Lung (tissue), 13 donors: Measurements from ENCODE around the gene NR3C1. TPM values are rescaled to one million over a fixed set of nuclear protein-coding genes. Genes with fewer than 3 reads are reported as not detected.
A peak's percentile ranks its signal among the peaks of the same experiment; 100 is the strongest.

Experiments used
- ATAC-seq: fragments of 200-7000 bp; cut with Tn5 transposase; one replicate; pipeline ENCODE4 v1.9.1; 2020; ENCODE audit warnings: moderate number of reproducible peaks; ENCODE audit not compliant: insufficient read depth, low FRiP score
- DNase-seq, 3 donors: peaks; one replicate each; pipeline ENCODE4 v3.0.0-alpha.2; 2013 to 2017
- H3K27ac ChIP-seq, 2 donors: one replicate each; pipeline ENCODE4 v1.5.1; 2013; ENCODE audit warnings: mild to moderate bottlenecking in 2 of 2, moderate library complexity in 2 of 2, control low read depth in 1 of 2, inconsistent platforms in 1 of 2, low read depth in 1 of 2, low read length in 1 of 2
- H3K27me3 ChIP-seq, 3 donors: one replicate each; pipeline ENCODE4 v1.5.1; 2013; ENCODE audit warnings: low read length in 2 of 3; ENCODE audit not compliant: control insufficient read depth in 3 of 3, insufficient read depth in 3 of 3
- H3K36me3 ChIP-seq, 4 donors: one replicate each; pipeline ENCODE4 v1.5.1; 2013; ENCODE audit warnings: low read length in 4 of 4, mild to moderate bottlenecking in 1 of 4, moderate library complexity in 1 of 4; ENCODE audit not compliant: control insufficient read depth in 4 of 4, insufficient read depth in 4 of 4
- H3K4me1 ChIP-seq, 5 donors: one replicate each; pipeline ENCODE4 v1.5.1; 2013; ENCODE audit warnings: low read length in 5 of 5, mild to moderate bottlenecking in 2 of 5, moderate library complexity in 1 of 5; ENCODE audit not compliant: control insufficient read depth in 5 of 5, insufficient read depth in 5 of 5
- H3K4me3 ChIP-seq: one replicate; pipeline ENCODE4 v1.5.1; 2013; ENCODE audit warnings: mild to moderate bottlenecking, control low read depth, moderate library complexity
- H3K9ac ChIP-seq, 2 donors: one replicate each; pipeline ENCODE4 v1.5.1; 2013; ENCODE audit warnings: low read length in 2 of 2, control low read depth in 1 of 2; ENCODE audit not compliant: insufficient read depth in 1 of 2
- H3K9me3 ChIP-seq, 4 donors: one replicate each; pipeline ENCODE4 v1.5.1; 2013; ENCODE audit warnings: low read length in 3 of 4, mild to moderate bottlenecking in 1 of 4, moderate library complexity in 1 of 4; ENCODE audit not compliant: control insufficient read depth in 4 of 4, insufficient read depth in 3 of 4
- CTCF ChIP-seq: IDR thresholded peaks from 2 replicates; pipeline ENCODE4 v1.5.1; 2012; ENCODE audit warnings: mild to moderate bottlenecking; ENCODE audit errors: control extremely low read depth, extremely low read depth
- WGBS, 2 donors: extraction: QIAGEN DNeasy Blood & Tissue Kit; methylation state at CpG; one replicate each; pipeline ENCODE4 v1.1.7; 2013; 5-methylcytosine and 5-hydroxymethylcytosine counted together
- polyA plus RNA-seq, 2 donors: library from polyadenylated mRNA; stranded (reverse); fragments of 200-250 nt; gene quantifications; one replicate each; pipeline ENCODE4 v1.2.1, GENCODE V29; 2013
- small RNA-seq: library from RNA; depleted of rRNA; stranded (forward); fragments of <200 nt; gene quantifications from one replicate; pipeline ENCODE3, GENCODE V24; 2014; ENCODE audit warnings: low replicate concordance
- total RNA-seq, 2 donors: library from RNA; depleted of rRNA in 1 of 2; stranded (reverse); fragments of >200 nt in 1 of 2; gene quantifications; one replicate each; pipeline ENCODE4 v1.2.1, GENCODE V29; 2014 to 2021
- donor health status: control.
- donor health status: control.
- donor health status: Bipolar disorder and iron deficiency.
- donor health status: healthy.
- donor health status: DM: yes; HTN: yes; CAD: no.

The NR3C1 gene
- total and polyA plus RNA-seq, 4 donors: 21.6 to 103 (median 48.2) TPM

- H3K4me1 ChIP-seq: peaks cover 7 to 52% (median 12%) of the 10 kb centered on the region in 5 donors
- no peak for TF ChIP-seq CTCF
- 69 to 76% methylated on average over 8 of the region's 8 CpGs for WGBS, 2 donors
- H3K4me3 ChIP-seq: no peak overlapping the region
- H3K27ac ChIP-seq: peak overlapping the region in 1 of 2 donors; percentile 75
- no peaks in the 10 kb centered on the region for H3K27me3 ChIP-seq
- DNase-seq: no peak
- H3K9ac ChIP-seq: no peak overlapping the region
- no peak for ATAC-seq
- H3K9me3 ChIP-seq: no peaks in the 10 kb centered on the region
- H3K36me3 ChIP-seq: peaks cover 0 to 5% (median 0%) of the 10 kb centered on the region in 4 donors
These were observed 174.0 kb downstream of the NR3C1 start for GRCh38 chr5:143229426-143229895.

DNA sequence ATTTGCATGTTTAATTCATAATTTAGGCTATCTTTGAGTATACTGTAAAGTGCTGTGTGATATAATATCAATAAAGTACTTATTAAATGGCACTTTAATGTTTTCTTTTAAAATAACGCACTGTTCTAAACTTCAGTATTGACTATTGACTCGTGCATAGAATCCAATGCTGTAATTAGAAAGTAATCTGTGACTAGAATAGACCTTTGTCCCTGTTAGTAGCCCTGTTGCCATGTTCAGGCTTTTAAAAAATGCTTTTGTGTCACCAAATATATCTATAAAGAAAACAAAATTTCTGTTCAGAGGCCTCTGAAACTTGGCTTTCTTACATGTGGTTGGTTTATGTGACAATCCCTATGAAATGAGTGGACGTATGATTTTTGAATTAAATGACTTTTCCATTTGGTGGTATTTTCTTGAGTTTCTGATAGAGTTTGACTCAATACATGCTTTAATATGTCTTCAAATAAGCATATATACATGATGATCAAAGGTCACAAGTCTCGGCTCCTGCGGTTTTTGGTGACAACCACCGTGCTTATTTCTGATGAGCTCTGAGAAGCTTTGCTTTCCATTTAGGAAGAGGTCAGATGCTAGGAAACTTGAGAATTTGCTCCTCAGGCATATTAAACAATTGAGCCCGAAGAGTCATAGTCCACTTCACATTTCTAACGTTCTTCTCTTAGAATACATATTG, 174.7 kb downstream of the NR3C1 start:
- Histone ChIP-seq H3K36me3 (peaks cover 0 to 8% (median 0%) of the 10 kb centered on the region in 4 donors), H3K9ac (no peak overlapping the region), H3K27ac (no peak overlapping the region), H3K4me3 (no peak overlapping the region), H3K4me1 (peaks cover 7 to 58% (median 12%) of the 10 kb centered on the region in 5 donors), H3K27me3 (no peaks in the 10 kb centered on the region), H3K9me3 (no peaks in the 10 kb centered on the region)
- DNase-seq (no peak), ATAC-seq (no peak)
- WGBS, 2 donors: 89 to 96% methylated on average over 8 of the region's 8 CpGs
- no peak for TF ChIP-seq CTCF

Small RNA genes within 50 kb of the gene (small RNA-seq; reads per million reads assigned to genes)
- not detected for gene AC091925.2
